Measurements from ENCODE around the gene KRT32.

KRT32 gene

DNA sequence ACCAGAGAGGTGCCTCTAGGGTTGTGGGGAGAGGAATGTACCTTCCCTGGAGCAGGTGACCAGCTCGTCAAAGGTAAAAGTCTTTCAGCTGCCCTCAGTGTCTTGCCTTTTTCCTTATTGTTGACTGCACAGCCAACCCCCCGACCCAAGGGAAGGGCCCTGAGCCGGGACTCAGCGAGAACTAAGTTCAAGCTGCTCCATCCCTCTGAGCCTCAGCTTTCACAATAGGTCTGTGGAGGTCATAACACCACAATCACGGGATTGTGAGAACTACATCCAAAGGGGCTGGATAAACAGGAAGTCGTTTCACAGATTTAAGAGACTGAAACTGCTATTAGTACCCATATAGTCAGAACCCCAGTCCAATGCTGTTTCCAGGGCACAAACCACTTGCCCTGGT, 25.2 kb upstream of the KRT32 start:
- no peak for DNase-seq

DNA sequence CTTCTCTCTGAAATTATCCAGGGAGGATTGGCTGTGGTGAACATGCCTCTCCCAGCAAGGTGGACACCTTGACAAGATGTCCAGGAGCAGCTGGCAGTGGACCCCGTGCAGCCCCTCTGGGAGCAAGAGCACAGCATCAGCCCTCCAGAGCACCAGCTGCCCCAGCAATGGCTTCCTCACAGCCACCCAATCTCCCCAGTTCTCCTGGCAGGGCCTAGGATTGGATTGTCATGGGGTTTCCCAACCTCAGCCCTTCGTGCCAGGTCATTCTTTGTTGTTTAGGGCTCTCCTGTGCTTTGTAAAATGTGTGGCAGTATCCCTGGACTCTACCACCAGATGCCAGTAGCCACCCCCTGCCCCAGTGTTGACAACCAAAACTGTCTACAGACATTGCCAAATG, 24.3 kb upstream of the KRT32 start:
- DNase-seq = no peak

DNA sequence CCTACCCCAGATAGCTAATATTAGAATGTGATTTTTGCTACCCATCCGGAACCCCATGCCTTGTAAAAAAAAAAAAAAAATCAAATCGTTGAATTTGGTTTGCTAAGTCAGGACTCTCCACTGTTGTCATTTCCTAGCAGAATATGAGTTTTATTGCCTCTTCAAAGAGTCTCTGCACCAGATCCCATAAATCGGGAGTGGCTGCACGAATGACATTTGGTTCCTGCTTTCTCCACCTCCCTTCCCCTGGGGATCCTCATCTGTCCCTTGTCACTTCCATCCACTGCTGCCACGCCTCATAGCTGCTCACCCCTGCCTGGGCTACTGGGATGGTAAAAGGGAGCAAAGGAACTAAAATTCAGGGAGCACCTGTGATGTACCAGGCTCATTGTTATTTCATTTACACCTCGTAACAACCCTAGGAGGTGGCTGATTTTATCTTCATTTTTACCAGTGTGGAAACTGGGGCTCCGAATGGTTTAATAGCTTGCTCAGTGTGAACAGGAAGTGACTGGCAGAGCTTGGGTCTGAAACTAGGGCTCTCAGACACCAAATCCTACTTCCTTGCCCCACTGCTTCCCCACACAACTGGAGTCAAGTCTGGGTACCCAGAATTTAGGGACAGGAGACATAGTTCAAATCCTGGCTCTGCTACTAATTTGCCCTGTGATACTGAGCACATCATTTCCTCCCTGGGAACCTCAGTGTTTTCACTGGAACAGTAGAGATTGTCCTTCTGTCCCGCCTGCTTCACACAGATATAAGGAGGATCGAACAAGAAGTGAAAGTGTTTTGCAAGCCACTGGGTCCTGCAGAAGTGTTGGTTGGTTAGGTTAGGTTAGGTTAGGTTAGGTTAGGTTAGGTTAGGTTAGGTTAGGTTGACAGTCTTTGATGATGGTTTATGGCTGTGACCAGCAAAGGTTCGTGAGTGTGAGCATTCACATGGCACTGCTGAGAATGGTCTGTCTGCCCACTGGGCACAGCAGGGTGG, 23.1 kb upstream of the KRT32 start:
- no peak for DNase-seq

DNA sequence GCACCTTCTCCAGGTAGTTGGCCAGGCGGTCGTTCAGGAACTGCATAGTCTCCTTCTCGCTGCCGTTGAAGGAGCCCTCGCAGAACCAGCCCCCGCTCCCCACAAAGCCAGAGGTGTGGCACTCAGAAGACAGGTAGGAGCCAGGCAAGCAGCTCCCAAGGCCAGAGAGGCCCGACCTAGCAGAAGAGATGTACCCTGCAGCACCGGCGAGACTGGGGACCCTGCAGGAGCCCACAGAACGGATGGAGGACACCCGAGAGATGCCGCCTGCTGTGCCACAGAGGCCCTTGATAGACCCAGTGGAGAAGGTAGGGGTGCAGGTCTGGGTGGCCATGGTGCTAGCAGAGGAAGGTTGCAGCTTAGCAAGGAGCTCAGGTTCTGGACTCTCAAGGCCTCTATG, 22.3 kb upstream of the KRT32 start, which contains the start of gene KRT36:
KRT36 (minus strand) TSS at position 380 of the 400 bp plus-strand sequence; CDS start at position 334, 46 bp downstream.
- DNase-seq = no peak

DNA sequence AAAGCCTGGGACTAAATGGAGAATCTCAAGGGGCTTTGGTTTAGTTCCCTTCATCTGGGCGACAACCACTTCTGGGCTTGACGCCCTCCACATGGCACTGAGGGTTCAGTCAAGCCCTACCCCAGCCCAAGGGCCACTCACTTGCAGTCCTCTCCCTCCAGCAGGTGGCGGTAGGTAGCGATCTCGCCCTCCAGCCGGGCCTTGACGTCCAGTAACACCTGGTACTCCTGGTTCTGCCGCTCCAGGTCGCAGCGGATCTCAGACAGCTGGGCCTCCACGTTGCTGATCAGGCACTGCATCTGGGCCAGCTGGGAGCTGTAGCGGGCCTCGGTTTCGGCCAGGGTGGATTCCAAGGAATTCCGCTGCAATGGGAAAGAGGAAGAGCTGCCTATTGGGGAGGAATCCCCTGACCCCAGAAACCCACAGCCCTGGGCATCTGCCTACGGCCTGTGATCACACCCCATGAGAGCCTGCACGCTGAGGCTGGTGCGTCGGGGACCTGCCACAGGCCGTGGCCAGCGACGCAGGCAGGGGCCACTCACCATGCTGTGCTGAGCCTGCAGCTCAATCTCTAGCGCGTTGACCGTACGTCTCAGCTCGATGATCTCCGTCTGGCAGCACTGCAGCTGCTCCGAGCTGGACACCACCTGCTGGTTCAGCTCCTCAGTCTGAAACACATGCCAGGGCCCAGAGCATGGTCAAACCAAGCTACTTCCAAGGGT, 19.8 kb upstream of the KRT32 start:
- DNase-seq = no peak

DNA sequence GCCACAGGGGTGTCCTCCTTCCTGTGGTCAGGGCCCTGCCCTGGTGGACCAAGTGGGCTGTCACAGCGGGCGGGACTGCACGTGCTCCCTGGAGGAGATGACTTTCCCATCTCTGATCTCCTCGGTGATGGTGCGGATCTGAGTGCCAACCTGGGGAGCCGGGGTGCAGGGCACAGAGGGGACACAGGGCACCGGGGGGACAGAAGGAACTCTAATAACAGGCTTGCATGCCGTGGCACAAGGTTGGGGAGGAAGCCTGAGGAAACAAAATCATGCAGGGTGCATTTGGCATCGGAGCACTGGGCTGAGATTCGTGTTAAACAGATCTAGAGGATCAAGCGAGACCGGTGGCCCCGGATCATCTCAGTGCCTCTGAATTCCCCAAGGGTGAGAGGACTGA, 19.1 kb upstream of the KRT32 start:
- no peak for DNase-seq

DNA sequence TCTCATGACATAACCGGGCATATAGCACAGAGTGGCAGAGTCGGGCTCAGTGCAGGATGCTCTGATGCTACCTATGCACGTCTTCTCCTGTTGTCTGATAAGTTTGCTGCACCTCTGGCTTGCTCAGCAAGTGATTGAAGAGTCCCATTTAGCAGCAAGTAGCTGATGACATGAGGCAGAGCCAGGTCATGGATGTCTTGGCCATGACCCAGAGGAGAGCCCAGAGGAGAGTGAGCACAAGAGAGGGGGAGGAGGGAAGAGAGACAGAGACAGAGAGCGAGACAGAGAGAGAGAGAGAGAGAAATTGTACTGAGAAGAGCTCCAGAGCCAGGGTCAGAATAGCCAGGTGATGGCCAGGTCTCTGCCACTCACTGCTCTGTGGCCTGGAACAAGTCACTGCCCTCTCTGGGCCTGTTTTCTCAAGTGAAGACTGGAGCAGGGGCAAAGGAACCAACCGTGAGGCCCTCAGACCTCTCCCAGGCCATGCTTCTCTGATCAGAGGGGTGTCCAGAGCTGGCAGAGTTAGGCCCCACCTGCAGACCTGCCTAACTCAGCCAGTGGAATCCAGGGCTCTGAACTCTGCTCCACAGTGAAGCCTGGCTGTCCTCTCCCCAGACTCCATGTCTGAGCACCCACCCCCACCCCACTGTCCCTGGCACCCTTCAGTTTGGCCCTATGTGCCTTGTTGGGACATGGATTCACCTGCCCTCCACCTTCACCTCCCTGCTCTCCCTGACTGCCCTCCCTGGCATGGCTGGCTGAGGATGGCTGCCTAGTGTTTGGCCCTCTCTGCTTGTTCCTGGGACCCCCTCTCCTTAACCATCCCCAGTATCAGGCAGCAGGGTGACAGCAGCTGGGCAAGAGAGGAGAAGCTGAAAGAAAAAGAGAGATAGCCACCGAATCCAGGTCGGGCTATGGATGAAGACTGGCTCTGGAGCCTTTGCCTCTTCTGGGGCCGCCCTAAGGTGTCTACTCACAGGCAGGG, 18.0 kb upstream of the KRT32 start:
- no peak for DNase-seq

DNA sequence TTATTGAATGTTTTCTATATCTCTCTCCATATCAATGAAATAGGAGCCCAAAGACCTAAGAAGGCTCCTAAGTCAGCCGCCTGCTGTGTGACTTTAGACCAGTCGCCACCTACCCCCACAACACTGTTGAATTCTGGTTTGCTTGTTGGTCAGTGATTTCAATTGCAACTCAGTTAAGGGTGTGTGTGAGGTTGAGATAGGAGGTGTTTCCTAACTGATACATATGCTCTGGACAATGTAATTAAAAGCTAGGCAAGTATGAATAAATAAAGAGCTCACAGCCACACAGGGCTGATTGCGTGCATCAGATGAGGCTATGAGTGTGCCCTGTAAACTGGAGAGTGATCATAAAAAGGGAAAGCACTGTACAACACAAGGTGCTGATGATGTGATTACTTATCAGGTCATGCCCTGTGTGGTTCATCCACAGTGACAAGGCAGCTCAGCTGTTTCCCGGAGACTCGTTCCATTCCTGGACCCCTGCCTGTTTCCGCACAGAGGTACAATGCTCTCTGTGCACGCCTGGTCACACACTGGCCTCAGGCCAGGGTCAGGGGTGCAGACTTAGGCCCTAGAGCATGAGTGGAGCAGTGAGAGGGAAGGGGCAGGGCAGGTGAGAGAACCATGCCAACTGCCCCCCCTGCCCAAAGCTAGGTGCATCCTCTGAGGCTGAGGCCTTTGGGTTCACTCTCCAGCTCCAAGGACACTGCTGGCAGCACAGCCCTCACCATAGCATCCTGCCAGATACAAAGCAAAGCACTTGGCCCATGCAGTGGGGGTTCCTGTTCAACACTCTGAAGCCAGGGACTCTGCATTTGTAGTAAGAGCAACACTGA, 17.0 kb upstream of the KRT32 start:
- no peak for DNase-seq

DNA sequence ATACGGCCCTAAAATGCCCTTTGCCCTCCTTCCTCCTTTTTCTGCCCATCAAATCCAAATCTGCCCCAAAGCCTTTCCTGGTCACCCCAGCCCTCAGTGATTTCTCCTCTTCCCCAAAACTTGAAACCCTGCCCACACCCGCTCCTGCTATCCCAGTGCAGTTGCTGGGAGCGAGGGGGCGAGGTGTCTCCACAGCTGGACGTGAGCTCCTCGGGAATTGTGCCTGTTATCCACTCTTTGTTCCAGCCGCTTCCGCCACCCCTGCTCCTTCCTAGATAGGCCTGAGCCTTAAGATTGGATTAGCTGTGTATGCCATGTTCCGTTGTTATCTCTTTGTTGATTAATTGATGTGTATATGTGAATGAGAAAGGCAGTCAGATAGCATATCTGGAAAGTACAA, 16.3 kb upstream of the KRT32 start:
- no peak for DNase-seq

DNA sequence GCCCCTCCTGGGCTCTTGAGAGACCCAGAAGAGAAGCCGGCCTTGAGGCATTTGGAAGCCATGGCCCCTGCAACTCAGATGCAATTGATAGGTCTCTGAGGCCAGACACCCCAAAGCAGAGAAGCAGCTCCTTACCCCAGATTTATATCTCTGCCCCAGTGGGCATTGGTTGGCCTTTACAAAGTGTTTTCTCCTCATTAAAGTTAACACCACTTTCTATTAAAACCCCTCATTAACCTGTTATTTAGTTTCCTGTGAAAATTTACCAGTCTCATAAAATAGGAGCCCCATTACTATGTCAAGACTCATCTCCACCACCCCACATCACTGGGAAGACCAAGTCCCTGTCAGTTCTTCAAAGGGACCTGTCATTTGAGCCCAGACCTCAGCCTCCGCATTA, 13.8 kb upstream of the KRT32 start, which contains the start of gene KRT35:
KRT35 (minus strand) TSS at position 116 of the 400 bp plus-strand sequence; CDS start at position 62, 54 bp downstream.
- no peak for DNase-seq

DNA sequence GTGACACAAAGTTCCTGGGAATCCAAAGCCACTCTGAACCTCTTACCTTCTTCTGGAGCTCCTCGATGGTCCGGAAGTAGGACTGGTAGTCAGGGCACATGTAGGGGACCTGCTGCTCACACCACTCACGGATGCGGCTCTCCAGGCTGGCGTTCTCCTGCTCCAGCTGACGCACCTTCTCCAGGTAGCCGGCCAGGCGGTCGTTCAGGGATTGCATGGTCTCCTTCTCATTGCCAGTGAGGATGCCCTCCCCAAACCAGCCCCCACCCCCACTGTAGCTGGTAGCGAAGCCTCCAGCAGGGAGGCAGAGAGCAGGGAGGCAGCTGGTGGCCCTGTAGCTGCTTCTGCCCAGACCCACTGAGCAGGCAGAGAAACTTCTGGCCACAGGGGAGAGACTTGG, 13.4 kb upstream of the KRT32 start:
- DNase-seq = no peak

DNA sequence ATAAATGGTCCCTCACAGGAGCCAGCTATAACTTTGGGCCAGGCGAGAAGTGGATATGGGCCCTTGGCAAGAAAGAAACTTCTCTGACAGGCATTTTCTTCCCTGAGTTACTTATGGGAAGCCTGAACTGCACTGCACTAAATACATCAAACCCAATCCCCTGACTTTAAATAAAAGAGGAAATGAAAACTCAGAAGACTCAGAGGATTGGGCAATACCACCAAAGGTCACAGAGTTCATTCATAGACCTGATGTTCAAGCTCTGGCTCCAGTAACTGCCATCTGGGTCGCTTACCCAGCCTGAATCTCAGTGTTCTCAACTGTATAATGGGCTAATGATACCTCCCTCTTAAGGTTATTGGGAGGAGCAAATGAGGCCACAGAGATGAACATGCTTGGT, 12.9 kb upstream of the KRT32 start:
- no peak for DNase-seq

DNA sequence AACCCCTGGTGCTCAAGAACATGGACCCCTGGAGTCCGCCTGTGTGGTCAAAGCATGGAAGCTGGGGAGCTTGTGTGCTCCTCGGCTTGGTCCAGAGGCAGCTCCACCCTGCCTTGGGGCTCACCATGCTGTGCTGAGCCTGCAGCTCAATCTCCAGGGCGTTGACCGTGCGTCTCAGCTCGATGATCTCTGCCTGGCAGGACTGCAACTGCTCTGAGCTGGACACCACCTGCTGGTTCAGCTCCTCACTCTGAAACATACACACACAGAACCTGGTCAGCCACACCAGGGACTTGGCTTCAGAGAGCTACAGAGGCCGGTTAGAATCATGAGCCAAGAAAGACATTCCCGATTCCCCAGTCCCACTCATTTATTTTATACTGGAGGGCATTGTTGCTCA, 11.1 kb upstream of the KRT32 start:
- DNase-seq = no peak

DNA sequence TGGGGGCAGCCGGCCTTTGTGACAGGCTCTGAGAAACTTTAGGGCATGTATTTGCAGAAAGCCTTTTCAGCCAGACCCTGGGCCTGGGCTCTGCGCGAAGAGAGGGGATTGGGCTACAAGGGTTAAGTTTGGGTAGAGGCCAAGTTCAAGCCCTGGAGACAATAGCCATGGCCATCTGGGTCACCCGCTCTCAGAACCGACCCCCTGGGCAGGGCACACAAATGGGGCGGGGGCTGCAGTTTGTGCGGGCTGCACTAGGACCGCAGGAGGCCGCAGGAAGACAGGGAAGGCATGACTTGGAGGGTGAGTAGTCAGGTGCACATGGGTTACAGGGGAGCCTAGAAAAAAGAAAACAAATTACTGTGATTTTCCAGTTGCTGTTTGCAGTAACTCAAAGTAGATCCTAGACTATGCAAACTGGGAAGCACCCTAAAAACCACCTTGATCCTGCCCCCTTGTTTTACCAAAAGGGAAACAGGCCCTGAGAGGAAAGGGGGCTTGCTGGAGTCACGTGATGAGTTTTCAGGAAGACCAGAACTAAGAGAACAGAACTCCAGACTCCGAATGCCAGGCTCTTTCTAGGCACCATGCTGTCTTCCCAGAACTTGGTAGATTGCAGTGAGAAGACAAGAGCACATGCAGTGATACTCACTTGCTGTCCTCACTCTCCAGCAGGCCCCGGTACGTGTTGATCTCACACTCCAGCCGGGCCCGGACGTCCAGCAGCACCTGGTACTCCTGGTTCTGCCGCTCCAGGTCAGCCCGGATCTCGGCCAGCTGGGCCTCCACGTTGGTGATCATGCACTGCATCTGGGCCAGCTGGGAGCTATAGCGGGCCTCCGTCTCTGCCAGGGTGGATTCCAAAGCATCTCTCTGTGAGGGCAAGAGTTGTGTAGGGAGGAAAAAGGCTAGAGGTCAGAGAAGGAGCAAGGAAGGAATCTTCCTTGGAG, 10.0 kb upstream of the KRT32 start:
- DNase-seq = no peak

DNA sequence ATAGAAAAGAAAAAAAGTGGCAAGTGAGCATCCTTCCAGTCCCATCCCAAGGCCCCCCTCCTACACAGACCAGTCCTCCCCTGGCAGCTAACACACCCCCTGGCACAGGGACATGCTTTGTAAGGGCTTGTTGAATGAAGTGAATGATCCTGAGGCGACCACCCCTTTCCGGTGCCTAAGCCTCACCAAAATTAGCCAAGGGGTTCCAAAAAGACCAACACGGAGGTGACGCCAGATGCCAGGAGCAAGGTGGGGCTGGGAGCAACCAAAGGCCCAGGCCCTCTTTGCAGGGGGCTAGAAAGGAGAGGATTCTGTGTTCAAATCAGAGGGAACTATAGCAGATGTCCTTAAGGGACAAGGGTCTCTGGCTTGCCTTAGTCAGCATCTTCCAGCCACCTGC, 8.2 kb upstream of the KRT32 start:
- no peak for DNase-seq

DNA sequence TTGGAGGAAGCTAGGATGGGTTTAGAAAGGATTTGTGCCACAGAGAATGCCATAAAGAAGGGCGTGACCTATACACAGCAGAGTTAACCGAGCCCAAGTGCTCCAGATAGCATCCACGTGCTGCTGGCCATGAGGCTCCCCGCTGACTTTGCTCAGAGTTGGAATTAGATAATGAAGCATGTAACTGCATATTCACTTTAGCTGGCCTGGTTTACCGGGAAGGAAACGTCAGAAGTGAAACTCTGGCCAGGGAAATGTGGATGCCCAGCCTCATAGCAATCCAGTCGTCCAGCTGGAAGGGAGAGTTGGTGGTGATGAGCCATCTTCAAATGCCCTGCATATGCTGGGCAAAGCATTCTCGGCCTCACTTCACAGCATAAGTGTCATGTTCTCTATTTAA, 7.7 kb upstream of the KRT32 start:
- DNase-seq = no peak

DNA sequence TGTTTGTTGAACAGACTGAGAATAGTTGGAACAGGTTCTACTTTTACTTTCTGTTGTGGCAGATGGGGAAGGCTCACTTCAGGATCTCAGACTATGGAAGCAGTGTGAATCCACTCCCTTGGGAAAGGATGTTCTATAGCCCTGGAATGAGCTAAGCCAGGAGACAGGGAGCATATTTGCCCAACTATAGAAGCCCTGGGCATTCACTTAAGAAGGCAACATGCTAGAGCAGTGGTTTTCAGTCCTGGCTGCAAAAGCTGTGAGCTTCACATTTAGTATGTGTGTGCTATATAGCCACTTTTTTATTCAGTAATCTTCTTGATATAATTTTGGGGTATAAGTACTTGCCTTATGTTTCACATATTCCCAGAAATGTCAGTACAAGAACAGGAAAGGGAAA, 1.2 kb upstream of the KRT32 start:
- no peak for DNase-seq

DNA sequence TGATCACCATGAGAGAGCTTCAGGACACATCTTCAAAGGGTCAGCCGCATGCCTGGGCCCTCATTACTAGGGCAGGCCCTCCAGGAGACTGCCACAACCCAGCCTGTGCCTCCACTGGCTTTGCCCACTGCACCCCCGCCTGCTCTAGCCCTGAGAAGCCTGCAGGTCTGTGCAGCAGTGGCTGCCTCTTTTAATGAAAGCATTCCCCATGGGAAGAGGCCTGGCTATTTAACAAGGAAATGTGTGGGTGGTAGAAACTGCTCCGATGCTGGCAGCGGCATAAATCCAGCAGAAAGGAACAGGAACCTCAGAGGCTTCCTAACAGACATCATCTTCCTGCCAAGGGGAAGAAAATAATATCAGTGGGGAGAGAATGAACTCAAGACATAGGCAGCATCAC, 375 bp upstream of the KRT32 start:
- no peak for DNase-seq

DNA sequence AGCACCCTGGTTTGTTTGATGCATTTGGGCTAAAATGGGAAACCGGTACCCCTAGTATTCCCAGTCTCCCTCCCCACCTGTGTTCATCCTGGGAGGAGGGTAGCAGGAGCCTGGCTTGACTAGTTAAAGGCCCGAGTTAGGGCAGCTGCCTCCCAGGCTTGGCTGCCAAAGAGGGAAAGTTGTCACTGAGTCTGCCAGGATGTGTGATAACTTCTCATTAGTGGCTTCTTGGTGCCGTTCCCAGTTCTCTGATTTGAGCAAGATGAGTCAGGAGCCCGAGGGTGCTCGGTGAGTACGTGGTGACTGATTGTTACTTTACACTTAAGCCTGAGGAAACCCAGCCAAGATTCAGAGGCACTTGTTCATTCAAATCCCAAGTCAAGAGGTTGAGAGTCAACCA, 2.5 kb downstream of the KRT32 start:
- peak; percentile 63 for DNase-seq

DNA sequence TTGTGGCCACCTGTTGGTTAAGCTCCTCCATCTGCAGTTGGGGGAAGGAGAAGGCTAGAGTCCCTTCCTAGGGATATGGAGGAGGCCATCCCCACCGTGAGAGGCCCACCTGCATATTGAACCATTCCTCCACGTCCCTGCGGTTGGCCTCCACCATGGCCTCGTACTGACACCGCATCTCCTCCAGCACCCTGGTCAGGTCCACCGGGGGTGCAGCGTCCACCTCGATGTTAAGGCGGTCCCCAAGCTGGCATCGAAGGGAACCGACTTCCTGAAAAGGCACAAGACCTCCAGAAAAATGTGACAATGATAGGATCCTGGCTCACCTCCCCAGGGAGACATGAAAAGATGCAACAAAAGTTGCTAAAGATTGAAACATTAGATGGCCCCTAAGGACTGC, 3.0 kb downstream of the KRT32 start:
- DNase-seq = no peak

DNA sequence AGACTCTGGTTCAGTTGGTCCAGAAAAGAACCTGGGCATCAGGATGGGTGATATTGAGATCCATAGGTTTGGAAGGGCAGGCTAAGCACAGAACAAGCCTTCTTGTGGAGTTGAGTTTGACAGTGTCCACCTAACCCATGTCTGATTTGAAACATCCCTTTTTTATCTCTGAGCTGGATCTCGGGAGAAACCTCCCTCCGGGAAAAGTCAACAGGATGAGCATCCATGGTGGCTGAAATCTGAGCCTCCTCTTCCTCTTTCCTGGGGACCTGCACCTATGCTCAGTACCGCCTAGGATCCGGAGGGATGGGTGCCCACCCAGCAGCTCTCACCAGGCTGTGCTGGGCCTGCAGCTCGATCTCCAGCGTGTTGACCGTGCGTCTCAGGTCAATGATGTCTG, 3.4 kb downstream of the KRT32 start:
- no peak for DNase-seq

Measured in T1000 (cell line).